Heart left ventricle (tissue), 16 donors: Measurements from ENCODE around the gene GAL3ST1. TPM values are rescaled to one million over a fixed set of nuclear protein-coding genes. Genes with fewer than 3 reads are reported as not detected.

ENCODE experiments used
- ATAC-seq, 4 donors: fragments of 200-7000 bp; cut with Tn5 transposase; one replicate each; pipeline ENCODE4 v1.9.1; 2020 to 2022; ENCODE audit warnings: moderate library complexity in 4 of 4, mild to moderate bottlenecking in 3 of 4, moderate number of reproducible peaks in 1 of 4
- DNase-seq, 5 donors: peaks; one replicate each; pipeline ENCODE4 v3.0.0-alpha.2; 2020
- H3K27ac ChIP-seq, 12 donors: fragments of 200-600 bp; sonication (generic) in 4 of 12; one replicate each; pipeline versions ENCODE4 v1.5.0 to v1.8.0; 2016 to 2022; ENCODE audit warnings: mild to moderate bottlenecking in 2 of 12
- H3K27me3 ChIP-seq, 9 donors: fragments of 200-600 bp; sonication (generic) in 2 of 9; one replicate each; pipeline versions ENCODE4 v1.5.1 to v1.8.0; 2016 to 2022; ENCODE audit warnings: mild to moderate bottlenecking in 3 of 9
- H3K36me3 ChIP-seq, 9 donors: fragments of 200-600 bp; sonication (generic) in 2 of 9; one replicate each; pipeline versions ENCODE4 v1.5.0 to v1.8.0; 2018 to 2022; ENCODE audit warnings: mild to moderate bottlenecking in 2 of 9
- H3K4me1 ChIP-seq, 12 donors: fragments of 200-600 bp; sonication (generic) in 4 of 12; one replicate each; pipeline versions ENCODE4 v1.5.0 to v1.8.0; 2016 to 2022; ENCODE audit warnings: mild to moderate bottlenecking in 3 of 12
- H3K4me3 ChIP-seq, 12 donors: fragments of 200-600 bp; sonication (generic) in 4 of 12; one replicate each; pipeline versions ENCODE4 v1.5.0 to v1.8.0; 2017 to 2022; ENCODE audit warnings: mild to moderate bottlenecking in 9 of 12, moderate library complexity in 4 of 12
- H3K9me3 ChIP-seq, 12 donors: fragments of 200-600 bp; sonication (generic) in 4 of 12; one replicate each; pipeline versions ENCODE4 v1.5.0 to v1.8.0; 2016 to 2022; ENCODE audit warnings: mild to moderate bottlenecking in 1 of 12
- CTCF ChIP-seq, 12 donors: fragments of 200-600 bp; sonication (generic) in 4 of 12; IDR thresholded peaks; one replicate each; pipeline versions ENCODE4 v1.5.0 to v1.8.0; 2018 to 2022; ENCODE audit warnings: antibody characterized with exemption in 12 of 12, mild to moderate bottlenecking in 5 of 12
- POLR2A ChIP-seq, 2 donors: fragments of 450-650 bp; IDR thresholded peaks; one replicate each; pipeline ENCODE4 v1.6.1; 2017; ENCODE audit warnings: antibody characterized with exemption in 2 of 2, mild to moderate bottlenecking in 2 of 2, moderate library complexity in 2 of 2
- WGBS, 4 donors: extraction: QIAGEN DNeasy Blood & Tissue Kit in 2 of 4; methylation state at CpG; one replicate each; pipeline versions ENCODE4 v1.1.5 to v1.1.7; 2013 to 2018; 5-methylcytosine and 5-hydroxymethylcytosine counted together
- intact Hi-C, 10 donors: fragments of 100-400 bp; cut with DNase I; formaldehyde crosslinking; loops; one replicate each; pipeline versions ENCODE4 v1.11.1 to v1.14.2; 2022
- polyA plus RNA-seq, 2 donors: library from polyadenylated mRNA; stranded (reverse); fragments of 200-250 nt; gene quantifications; one replicate each; pipeline ENCODE4 v1.2.3, GENCODE V29; 2013
- total RNA-seq, 9 donors: library from RNA; depleted of rRNA in 2 of 9; stranded (reverse); fragments of >200 nt in 2 of 9; fragmentation: NEBNext Ultra II Directional in 3 of 9; extraction: Animal tissue kit (Norgen Biotek cat#: 25700) in 3 of 9; gene quantifications; one replicate each; pipeline versions ENCODE4 v1.1.0 to v1.2.4, GENCODE V29; 2016 to 2023
- donor health status: ischemic (EF 13 %, LVEDD 7.1; RV severe dilation, severe dysfunction).
- donor health status: healthy with polysubstance abuse.
- donor health status: DM: no; HTN: yes; CAD: no.
- donor health status: DM: no; HTN: no; CAD: no.
- donor health status: ischemic (EF 25% LVEDD 6.9; RV normal size, moderate dysfunction).
- donor health status: ischemic (EF 25% LVEDD 5.7; RV mildly dilated, moderate dysfunction).
- donor health status: healthy.
- donor health status: DM: yes; HTN: yes; CAD: no.
- donor health status: ischemic (EF 35%, LVEDD 5.7; RV mildly dilated, moderate dysfunction).
- donor health status: nonischemic (EF 11% LVEDD 7.7; RV severe dilation, severe dysfunction).
- donor health status: DM: yes; HTN: yes; CAD: no.
- donor health status: PGD.
- donor health status: ischemic (EF 29% LVEDD 5.4; RV normal size, mild dysfunction).
- donor health status: nonischemic (EF 23%, LVEDD 6.1; RV moderate dilation, normal function).

Gene GAL3ST1
- total and polyA plus RNA-seq, 11 donors, result 0.14 to 1.1 (median 0.28) TPM; not detected in 5

GRCh38 chr22:30516273-30516672, 58.2 kb downstream of the GAL3ST1 start:
- Histone ChIP-seq H3K36me3 (no peaks in the 10 kb centered on the region), H3K9me3 (peaks cover 0 to 5% (median 0%) of the 10 kb centered on the region in 12 donors), H3K27me3 (peaks cover 0 to 6% (median 0%) of the 10 kb centered on the region in 9 donors), H3K4me1 (no peaks in the 10 kb centered on the region), H3K27ac (no peak overlapping the region), H3K4me3 (no peak overlapping the region)
- WGBS, 4 donors, result 85 to 90% (median 89%) methylated on average over 6 of the region's 6 CpGs
- ATAC-seq (no peak), DNase-seq (no peak)
- intact Hi-C loops, result no loop called here
- TF ChIP-seq CTCF (IDR thresholded peaks at IDR 0.05), result no peak
- TF ChIP-seq POLR2A (IDR thresholded peaks at IDR 0.05), result no peak

GRCh38 chr22:30514252-30514651, 60.2 kb downstream of the GAL3ST1 start:
- no peak for TF ChIP-seq CTCF (IDR thresholded peaks at IDR 0.05)
- no peak for TF ChIP-seq POLR2A (IDR thresholded peaks at IDR 0.05)
- ATAC-seq (no peak), DNase-seq (no peak)
- no peak overlapping the region for H3K4me3 ChIP-seq
- H3K36me3 ChIP-seq, result no peaks in the 10 kb centered on the region
- peaks cover 0 to 4% (median 0%) of the 10 kb centered on the region in 9 donors for H3K27me3 ChIP-seq
- H3K27ac ChIP-seq, result no peak overlapping the region
- intact Hi-C loops, result no loop called here
- H3K4me1 ChIP-seq, result no peaks in the 10 kb centered on the region
- whole genome bisulfite sequencing, 4 donors, result 76 to 81% (median 77%) methylated on average over 3 to 4 of the region's 4 CpGs
- H3K9me3 ChIP-seq, result peaks cover 0 to 5% (median 0%) of the 10 kb centered on the region in 12 donors

- Histone ChIP-seq H3K27me3 (peaks cover 0 to 5% (median 0%) of the 10 kb centered on the region in 9 donors), H3K36me3 (no peaks in the 10 kb centered on the region), H3K4me1 (no peaks in the 10 kb centered on the region), H3K4me3 (no peak overlapping the region), H3K27ac (no peak overlapping the region), H3K9me3 (peaks cover 0 to 5% (median 0%) of the 10 kb centered on the region in 12 donors)
- ATAC-seq (no peak), DNase-seq (no peak)
- TF ChIP-seq POLR2A (IDR thresholded peaks at IDR 0.05), result no peak
- no peak for TF ChIP-seq CTCF (IDR thresholded peaks at IDR 0.05)
- intact Hi-C loops, result no loop called here
- WGBS, 4 donors, result 87 to 94% (median 93%) methylated on average over 6 of the region's 6 CpGs
Measured at GRCh38 chr22:30513462-30513861, 61.0 kb downstream of the GAL3ST1 start.

GRCh38 chr22:30511911-30512310, 62.6 kb downstream of the GAL3ST1 start:
- intact Hi-C loops, result no loop called here
- ATAC-seq (no peak), DNase-seq (no peak)
- Histone ChIP-seq H3K4me3 (no peak overlapping the region), H3K36me3 (no peaks in the 10 kb centered on the region), H3K9me3 (peaks cover 0 to 5% (median 0%) of the 10 kb centered on the region in 12 donors), H3K27ac (no peak overlapping the region), H3K27me3 (peaks cover 0 to 20% (median 4%) of the 10 kb centered on the region in 9 donors), H3K4me1 (no peaks in the 10 kb centered on the region)
- WGBS, 4 donors, result 84 to 91% (median 85%) methylated on average over 7 of the region's 7 CpGs
- TF ChIP-seq POLR2A (IDR thresholded peaks at IDR 0.05), result no peak
- TF ChIP-seq CTCF (IDR thresholded peaks at IDR 0.05), result no peak
